ENCODE results near the gene HK3. TPM values are rescaled to one million over a fixed set of nuclear protein-coding genes. Genes with fewer than 3 reads are reported as not detected.

HK3 gene
- total RNA-seq, 1 donor from 2014 or later: 0.20 TPM

DNA sequence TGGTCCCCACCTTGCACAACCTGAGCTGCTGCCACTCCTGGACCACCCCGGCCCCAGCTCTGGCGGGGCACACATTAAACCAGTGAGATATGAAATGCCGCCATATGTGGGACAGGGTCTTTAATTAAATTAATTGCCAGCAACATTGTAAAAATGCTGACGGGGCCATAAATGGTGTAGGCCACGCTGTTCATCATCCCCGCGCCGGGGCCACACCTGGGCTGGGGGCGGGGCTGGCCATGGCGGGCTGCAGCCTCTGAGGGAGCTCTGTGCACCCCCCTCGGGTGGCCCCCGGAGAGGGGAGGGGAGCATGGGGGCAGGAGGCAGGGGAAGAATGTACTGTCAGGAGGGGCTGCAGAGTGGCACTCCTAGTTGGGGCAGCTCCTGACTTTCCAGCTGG lies 47.8 kb downstream of the HK3 start:
- intact Hi-C loops (cut with micrococcal nuclease): no loop called here

DNA sequence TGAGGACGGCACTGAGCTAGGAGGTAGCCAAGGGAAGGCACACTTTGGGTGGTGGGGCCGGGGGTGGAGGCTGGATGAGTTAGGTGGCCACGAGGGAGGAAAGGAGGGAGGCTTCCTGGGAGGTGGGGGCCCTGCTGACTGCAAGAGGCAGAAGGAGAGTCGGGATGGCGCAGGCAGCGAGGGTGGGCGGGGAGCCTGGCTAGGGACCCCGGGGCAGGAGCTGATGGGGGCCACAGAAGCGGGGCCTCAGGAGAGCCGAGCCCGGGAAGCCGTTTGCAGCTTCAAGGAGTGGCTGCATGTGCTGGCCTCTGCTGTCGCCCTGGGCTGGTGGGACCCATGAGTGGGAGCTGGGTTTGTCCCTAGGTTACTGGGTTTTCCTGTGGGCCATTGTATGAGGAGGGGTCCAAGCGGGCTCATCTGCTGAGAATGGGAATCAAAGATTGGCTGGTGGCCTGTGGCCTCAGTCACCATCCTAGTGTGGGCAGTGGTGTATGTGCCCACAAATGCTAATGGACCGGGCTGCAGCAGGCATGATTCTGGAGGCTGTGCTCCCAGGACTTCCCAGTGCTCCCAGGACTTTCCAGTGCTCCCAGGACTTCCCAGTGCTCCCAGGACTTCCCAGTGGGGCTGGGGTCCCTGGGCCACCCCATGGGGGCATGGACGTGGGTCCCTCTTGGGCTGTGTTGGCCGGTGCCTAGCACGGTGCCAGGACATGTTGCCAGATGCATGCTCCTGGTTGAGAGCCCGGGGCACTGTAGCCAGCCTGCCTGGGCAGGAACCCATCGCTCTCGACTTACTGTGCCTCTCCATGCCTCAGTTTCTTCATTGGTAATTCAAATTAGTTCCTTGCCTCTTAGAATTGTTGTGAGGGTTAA lies 48.5 kb downstream of the HK3 start:
- intact Hi-C loops (cut with micrococcal nuclease): no loop called here

DNA sequence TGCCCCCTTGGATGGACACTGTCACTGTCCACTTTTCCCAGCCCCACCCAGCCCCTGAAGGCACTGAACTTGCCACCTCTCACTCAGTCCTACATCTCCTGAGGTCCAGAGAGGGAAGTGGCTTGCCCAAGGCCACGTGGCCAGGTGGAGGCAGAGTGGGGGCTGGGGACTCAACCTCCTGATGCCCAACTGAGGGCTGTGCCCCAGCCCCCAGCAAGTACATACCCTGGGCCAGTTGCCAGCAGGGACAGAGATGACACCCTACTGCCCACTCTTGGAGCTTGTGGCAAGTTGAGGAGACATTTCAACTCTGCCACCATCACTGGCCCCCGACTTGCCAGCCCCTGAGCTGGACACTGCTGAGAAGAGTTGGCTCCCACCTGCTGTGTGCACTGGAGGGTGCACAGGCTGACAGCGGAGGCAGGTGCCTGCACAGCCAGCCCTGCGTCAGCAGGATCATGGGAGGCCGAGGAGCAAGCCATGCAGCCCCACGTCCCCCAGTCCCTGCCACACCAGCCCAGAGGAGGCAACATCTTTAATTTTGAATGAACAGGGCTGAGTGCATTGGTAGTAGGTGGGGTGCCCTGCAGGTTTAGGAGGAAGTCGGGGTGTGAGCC lies 49.4 kb downstream of the HK3 start:
- intact Hi-C loops (cut with micrococcal nuclease): no loop called here

DNA sequence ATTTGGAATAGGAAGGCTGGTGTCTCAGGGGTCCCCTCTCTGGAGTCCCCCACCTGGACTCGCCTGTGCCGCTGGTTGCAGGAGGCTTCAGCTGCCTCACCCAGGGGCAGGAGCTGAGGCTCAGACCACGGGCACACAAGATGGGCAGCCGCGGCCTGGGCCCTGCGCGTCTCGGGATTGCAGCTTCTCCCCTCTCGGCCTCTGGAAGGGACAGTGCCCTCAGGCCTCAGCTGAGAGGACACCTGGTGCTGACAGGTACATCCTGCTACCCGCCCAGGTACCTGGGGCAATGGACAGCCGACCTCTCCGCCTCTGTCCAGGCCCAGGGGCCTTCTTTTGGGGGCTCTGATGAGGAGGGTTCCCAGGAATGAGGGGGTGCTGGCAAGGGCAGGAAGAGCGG lies 50.5 kb downstream of the HK3 start:
- intact Hi-C loops (cut with micrococcal nuclease): no loop called here

DNA sequence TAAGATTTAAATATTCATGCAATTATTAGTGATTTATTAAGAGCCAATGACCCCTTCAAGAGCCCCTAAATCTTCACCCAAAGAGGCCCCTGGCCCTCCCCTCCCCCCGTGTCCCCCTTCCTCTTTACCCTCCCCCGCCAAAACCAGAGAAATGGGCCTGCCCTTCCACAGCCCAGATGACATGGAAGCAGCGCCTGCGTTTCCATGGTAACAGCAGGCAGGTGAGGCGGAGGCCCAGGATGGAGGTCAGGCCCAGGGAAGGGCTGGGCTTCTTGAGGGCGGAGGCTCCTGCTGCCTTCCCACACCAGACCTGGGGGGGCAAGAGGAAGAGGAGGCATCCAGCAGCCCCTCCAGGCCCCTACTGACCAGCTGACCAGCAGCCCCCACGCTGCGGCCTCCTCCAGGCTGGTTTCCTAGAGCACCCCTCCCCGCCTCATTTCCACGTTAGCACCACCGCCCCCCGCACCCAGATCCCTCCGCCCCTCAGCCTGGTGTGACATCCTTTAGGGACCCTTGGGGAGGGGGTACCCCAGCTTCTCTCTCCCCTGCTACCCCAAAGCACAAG lies 51.3 kb downstream of the HK3 start:
- intact Hi-C loops (cut with micrococcal nuclease): no loop called here

DNA sequence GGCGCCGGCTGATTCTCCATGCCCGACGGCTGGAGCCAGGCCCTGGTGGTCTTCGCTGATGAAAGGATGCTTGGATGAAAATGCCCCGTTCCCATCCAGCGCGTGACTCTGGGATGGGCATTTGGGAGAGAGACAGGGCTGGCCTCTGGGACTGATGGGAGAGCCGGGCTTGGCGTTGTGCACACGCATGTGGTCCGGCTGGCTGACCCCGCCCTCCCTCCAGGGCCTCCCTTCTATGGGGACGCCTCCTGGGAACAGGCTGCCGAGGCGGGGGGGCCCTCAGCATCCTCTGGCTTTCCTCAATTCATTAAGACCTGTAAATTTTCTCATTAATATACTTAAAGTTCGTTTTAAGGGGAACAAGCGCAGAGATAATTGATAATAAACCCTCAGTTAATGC lies 52.0 kb downstream of the HK3 start:
- intact Hi-C loops (cut with micrococcal nuclease): no loop called here

DNA sequence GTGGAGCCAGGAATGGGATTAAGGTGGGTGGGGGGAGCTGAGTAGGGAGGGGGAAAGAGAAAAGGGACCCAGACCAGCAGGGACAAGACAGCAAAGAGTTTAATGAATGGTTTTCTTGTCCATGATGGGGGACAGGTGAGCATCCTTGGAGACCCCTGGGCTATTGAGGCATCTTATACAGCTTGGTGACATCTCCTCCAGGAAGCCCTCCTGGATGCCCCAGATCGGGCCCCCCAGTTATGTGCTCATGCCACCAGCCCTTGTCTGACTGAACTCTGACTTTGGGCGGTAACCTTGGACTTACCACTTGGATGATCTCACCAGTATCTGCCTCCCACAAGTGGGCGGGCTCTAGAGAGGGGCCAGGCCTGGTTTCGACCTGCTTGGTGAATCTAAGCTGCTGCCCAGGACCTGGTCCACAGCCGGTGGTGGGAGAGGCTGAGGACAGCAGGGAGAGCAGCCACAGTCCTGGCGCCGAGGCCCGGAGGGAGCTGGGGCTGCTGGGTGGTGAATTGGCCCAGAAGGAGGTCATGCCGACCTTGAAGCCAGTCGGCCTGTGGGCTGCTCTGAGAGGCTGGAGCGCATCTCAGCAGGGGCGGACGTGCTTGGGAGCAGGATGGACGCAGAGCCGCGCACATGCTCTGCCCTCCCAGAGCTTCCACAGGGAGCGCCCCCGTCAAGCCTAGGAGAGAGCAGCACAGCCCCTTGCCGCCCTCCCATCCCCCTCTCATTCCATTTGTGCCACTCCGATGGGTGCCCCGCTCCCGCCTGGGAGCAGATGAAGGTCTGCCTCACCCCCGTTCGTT lies 52.6 kb downstream of the HK3 start:
- intact Hi-C loops (cut with micrococcal nuclease): no loop called here

DNA sequence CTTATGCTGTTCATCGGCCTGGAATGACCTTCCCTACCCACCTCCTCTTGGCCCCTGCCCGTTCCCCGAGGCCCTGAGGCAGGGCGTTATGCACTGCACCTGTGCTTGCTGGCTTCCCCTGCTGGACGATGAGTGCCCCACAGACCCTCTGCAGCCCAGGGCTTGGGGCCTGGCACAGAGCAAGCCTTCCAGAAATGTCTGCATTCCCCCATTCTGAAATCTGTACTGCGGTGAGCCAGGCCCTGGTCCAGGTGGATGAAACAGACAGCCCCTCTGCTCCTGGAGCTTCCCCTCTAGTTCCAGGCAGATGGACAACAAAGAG lies 53.8 kb downstream of the HK3 start:
- intact Hi-C loops (cut with micrococcal nuclease): no loop called here

DNA sequence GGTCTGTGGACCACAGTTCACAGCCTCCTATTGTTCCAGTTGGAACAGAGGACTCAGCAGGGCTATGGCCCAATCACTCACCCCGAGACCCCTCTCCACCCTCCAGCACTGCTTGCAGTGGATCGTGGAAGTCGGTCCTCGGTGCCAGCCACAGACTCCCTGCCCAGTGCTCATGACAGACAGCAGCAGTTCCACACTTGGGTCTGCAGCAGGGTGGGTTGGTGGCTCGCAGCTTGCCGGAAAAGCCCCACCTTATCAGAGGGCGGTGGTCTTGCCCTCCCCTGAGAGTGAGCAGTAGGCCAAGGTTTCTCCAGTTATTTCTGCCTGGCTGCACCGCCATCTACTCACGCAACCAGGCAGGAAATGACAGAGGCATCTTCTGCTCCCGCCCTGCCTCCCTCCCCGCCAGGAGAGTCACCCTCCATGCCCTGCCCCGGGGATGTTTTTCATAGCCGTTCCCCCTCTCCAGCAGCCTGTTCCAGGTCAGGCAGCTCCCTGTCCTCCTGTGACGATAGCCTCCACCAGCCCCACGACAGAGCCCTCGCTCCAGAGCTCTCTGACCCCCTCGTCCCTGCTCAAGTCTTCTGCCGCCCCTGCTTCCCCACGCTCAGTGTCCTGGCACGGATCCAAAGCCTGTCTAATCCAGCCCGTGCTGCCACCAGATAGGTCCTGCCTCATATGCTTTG lies 54.3 kb downstream of the HK3 start:
- intact Hi-C loops (cut with micrococcal nuclease): no loop called here

DNA sequence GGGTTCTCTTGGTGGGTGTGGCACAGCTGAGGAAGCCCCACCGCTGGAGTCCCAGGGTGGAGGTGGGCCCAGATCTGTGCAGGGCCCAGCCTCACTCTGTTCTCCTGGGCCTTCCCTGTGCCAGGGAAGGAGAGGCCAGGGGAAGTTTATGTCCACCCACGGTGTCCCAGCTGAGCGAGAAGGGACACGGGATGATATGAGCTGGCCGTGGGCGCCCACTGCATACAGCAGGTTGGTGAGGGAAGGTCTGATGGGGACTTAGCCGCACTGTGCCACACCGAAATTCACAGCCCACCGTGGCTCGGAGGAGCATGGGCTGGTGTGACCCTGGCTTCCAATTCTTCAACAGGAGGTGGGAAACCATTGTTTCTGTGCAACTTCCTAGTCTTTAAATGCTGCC lies 54.9 kb downstream of the HK3 start:
- intact Hi-C loops (cut with micrococcal nuclease): no loop called here

DNA sequence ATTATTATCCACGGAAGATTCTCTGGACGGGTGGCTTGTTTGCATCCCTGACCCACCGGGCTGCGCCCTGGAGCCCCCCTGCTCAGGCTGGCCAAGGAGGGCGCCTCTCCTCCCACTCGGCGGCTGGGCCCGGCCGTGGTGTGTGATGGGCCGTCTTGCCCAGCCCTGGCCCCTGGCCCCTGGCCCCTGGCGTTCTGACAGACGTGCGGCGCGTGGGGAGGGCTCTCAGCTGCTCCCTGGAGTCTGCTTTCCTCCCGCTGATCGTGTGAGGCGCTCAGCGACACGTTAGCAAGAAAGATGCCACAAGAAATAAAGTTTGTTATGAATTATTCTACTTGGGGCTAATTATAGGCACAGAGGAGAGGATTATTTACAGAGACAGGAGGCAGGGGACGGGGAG lies 55.5 kb downstream of the HK3 start:
- intact Hi-C loops (cut with micrococcal nuclease): no loop called here

DNA sequence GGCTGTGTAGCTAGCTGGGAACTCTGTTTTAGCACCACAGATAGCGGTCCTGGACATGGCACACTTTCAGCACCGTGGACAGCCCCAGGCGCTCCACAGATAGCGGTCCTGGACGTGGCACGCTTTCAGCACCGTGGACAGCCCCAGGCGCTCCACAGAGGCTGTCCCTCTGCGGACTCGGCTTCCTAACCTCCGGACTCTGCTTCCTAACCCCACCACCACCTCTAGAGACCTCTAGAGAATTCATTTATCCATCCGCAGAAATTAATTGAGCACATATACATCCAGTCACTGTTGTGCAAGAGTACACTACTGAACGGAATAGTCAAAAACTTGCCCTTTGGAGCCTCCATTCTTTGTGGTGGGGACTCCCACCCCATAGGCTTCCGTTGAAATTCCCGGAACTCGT lies 61.4 kb downstream of the HK3 start:
- intact Hi-C loops (cut with micrococcal nuclease): no loop called here

DNA sequence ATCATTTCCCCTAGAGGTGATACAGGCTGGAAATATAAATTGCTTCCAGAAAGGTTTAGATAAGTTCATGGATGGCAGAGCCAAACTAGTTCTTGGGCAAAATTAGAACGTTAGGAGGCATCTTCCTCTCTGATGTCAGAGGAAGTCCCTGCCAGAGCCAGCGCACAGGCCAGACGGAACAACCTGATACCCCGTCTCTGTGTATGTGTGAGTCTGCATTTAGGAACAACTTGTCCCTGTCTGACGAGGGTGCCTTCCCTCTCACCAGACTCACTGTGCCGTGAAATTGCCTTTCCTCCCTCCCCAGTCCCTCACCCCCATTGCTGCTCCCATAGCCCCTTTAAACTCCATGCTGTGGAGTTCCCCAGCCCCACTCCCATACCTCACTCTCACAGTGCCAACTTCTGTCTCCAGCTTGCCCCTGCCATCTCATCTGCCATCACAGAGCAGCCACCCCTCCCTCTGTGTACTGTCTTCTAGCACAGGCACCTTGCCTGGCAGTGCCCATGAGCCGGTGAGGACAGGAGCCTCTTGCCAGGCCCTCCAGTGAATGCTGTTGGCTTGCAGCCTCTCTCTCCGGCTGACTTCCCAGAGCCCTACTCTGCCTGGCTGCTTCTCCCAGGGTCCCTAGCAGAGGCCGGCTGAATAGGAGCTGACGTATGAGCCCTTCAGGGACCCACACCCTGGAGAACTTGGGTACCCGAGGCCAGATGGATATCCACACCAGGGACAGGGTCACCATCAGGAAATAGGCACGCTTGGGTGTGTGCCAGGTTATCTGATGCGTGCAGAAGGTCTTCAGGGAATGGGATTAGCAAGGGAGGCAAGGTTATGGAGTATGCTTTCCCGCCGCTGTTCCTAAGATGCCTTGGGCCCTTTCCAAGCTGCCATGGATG lies 62.1 kb downstream of the HK3 start:
- intact Hi-C loops (cut with micrococcal nuclease): no loop called here

DNA sequence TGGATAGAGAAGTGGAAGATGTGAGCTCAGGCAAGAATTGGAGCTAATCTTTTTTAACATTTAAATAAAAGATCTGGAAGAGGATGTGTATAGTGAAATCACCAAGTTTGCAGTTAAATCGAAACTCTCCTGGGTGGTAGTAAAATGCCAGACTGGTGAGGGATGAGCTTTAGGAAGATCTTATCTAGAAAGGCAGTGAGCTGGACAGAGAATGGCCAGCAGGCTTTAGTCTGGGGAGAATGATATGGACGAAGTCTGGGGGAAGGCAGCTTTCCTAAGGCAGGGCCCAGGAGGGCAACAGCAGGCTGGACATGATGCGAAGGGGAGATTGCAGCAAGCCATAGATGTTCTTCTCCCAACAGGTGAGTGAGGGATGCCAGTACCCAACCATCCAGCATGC lies 63.2 kb downstream of the HK3 start:
- intact Hi-C loops (cut with micrococcal nuclease): no loop called here

DNA sequence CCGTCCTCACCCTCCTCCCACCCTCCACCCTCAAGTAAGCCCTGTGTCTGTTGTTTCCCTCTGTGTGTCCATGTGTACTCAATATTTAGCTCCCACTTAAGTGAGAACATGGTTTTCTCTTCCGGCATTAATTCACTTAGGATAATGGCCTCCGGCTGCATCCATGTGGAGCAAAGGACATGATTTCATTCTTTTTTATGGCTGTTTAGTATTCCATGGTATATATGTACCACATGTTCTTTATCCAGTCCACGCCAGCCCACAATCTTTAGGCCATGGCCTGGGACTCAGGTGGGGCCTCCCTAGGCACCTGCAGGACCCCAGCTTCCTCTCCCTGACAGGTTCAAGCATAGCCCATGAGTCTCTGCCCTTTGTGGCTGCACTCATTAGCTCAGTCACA lies 65.9 kb downstream of the HK3 start:
- intact Hi-C loops (cut with micrococcal nuclease): no loop called here

DNA sequence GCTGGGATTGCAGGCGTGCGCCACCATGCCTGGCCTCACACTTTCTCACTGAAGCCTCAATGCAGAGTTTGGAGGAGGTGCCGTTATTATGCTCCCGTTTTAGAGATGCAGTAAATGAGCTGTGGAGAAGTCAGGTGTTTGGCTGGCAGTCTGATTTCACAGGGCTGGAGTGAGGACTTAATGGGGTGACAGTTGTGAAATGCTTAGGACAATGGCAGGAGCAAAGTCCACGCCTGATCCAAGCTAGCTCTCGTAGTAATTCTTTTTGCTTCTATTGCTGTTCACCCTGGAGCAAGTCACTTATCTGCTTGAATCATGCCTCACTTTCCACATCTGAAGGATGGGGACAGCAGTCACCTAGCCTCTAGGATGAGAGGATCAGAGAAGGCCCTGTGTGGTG lies 67.0 kb downstream of the HK3 start:
- intact Hi-C loops (cut with micrococcal nuclease): no loop called here

DNA sequence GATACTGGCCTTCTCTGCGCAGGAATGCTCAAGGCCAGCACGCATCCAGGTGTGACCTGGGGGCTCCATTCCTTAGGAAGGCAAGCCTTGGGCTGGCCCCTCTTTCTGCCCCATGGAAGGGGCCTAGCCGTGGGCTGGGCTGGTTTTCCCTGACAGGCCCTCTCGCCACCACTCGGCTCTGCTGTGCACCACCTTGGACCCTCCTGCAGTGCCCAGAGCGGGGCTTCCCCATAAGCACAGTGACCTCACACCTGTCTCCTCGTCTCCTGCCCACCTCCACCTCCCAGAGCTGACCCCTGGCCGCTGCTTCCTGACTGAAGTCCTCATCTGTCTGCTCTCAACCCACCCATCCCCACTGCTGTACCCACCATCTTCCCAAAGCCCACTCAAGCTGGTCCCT lies 67.7 kb downstream of the HK3 start:
- intact Hi-C loops (cut with micrococcal nuclease): no loop called here

DNA sequence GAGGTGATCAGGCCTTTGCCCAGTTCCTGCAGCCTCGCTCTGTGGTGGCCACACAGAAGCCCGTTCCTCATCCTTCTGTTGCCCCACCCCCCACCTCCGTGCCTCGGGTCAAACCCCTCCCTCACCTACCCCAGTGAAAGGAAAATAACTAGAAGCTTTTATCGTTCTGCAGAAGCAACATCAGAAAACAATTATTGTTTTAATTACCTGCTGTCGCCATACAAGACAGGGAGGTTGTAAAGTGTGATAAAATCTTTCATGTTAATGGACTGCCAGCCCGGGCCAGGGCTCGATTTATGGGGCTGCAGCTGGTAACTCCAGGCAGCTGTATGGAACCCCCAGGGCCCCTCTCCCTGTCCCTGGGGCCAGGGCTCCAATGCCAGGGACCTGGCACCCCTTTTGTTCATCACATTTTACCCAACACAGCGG lies 68.1 kb downstream of the HK3 start:
- intact Hi-C loops (cut with micrococcal nuclease): no loop called here
